Epidermal melanocyte (primary cell): ENCODE results near the gene PPA1.
"Not testable (repeated sequence)": the region's sequence is repeated elsewhere in the genome, so short reads cannot be mapped to it uniquely, and the experiment has no call there.

Source experiments
- DNase-seq: peaks from one replicate; pipeline ENCODE4 v3.0.0; 2011; ENCODE audit warnings: low spot score; ENCODE audit not compliant: insufficient read length

Gene PPA1

GRCh38 chr10:70255329-70256299, 22.4 kb upstream of the PPA1 start:
- no peak for DNase-seq

DNA sequence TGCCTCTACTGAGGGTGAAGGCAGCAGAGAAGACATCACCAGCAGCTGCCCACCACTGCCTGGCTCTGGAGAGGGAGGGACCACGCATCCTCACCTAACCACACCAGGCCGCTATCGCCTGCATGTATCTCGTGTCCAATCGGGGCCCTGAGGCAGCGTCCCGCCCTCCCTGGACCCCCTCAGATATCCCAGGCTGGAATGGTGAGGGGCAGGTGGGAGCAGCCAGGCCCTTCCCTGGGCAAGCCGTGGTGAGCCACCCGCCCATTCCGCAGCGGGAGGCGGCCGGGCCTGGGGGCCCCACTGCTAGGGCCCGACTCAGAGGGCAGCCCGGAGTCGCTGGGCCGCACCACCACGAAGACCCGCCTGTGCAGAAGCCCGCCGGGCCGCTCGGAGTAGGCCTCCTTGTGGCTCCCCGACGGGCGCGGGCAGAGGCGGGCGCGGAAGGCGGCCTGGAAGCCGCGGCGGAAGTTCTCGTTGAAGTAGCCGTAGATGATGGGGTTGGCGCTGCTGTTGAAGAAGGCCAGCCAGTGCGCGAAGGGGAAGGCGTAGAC, 21.6 kb upstream of the PPA1 start:
- DNase-seq, result no peak

GRCh38 chr10:70253878-70254765, 20.9 kb upstream of the PPA1 start:
- DNase-seq, result no peak

GRCh38 chr10:70250961-70251680, 17.9 kb upstream of the PPA1 start:
- no peak for DNase-seq

DNA sequence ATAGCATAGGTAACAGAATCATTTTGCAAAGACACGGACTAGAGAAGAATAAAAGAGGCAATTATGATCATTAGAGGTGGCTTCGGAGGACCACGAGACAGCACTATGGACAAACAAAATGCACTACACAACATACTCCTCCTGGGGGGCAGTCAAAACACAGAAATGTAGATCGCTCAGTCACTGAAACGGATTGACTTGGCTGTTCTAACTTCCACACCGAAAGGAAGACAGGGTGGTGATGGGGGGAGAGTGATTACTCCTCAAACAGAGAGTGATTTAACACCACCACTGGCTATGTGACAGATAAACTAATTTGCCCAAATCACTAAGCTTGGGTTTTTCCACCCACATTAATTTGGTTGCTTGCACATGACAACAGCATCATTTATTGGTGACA, 14.1 kb upstream of the PPA1 start:
- no peak for DNase-seq

DNA sequence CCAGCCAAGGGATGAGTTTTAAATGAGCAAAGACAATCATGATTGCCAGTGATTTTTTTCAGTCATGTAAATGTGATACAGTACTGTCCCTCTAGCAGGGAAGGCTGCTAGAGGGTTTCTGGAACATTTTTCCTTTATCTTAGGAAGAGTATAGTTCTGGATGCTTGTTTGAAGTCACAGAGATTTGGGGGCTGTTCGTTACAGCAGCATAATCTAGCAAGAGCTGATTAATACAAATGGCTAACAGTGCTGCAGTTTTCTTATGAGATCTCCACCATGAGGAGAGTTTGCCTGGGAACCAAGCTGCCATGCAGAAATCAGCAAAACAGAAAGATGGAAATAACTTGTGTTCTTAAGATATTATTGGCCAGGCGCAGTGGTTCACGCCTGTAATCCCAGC, 7.9 kb upstream of the PPA1 start:
- no peak for DNase-seq

DNA sequence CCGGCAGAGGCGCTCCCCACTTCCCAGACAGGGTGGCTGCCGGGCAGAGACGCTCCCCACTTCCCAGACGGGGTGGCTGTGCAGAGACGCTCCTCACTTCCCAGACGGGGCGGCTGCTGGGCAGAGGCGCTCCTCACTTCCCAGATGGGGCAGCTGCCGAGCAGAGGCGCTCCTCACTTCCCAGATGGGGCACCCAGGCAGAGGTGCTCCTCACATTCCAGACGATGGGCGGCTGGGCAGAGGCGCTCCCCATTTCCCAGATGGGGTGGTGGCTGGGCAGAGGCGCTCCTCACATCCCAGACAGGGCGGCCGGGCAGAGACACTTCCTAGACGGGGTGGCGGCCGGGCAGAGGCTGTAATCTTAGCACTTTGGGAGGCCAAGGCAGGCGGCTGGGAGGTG, 6.8 kb upstream of the PPA1 start:
- not testable (repeated sequence) for DNase-seq

GRCh38 chr10:70239077-70239976, 6.1 kb upstream of the PPA1 start:
- not testable (repeated sequence) for DNase-seq

DNA sequence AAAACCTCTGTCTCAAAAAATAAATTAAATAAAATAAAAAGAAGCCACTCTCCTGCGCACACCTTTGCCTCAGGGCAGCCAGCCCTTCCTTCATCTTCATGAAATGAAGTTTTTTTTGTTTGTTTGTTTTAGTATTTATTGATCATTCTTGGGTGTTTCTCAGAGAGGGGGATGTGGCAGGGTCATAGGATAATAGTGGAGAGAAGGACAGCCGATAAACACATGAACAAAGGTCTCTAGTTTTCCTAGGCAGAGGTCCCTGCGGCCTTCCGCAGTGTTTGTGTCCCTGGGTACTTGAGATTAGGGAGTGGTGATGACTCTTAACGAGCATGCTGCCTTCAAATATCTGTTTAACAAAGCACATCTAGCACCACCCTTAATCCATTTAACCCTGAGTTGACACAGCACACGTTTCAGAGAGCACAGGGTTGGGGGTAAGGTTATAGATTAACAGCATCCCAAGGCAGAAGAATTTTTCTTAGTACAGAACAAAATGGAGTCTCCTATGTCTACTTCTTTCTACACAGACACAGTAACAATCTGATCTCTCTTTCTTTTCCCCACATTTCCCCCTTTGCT, 4.8 kb upstream of the PPA1 start:
- not testable (repeated sequence) for DNase-seq

DNA sequence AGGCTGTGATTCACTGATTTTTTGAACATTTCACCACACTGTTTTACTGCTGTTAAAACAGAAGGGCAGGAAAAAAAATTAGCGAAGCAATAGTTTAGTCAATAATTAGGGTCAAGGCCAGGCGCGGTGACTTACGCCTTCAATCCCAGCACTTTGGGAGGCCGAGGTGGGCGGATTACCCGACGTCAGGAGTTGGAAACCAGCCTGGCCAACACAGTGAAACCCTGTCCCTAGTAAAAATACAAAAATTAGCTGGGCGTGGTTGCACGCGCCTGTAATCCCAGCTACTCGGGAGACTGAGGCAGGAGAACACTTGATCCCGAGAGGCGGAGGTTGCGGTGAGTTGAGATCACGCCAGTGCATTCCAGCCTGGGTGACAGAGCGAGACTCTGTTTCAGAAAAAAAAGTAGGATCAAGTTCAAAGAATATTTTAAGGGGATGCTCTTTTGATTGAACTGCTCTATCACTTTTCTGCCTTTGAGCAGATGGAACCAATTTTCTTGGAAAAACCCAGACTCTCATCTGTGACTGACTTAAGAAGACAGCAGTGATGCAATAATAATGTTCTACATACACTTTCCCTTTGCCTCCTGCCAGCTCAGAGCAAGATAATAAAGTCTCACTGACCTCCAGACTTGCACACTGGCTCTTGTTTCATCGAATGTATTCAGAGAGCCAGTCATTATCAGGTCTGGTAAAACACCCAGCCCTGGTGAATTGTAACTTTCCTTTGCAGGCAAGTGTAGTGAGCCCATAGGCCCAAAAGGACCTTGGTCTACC, 1.6 kb upstream of the PPA1 start:
- DNase-seq, result no peak

DNA sequence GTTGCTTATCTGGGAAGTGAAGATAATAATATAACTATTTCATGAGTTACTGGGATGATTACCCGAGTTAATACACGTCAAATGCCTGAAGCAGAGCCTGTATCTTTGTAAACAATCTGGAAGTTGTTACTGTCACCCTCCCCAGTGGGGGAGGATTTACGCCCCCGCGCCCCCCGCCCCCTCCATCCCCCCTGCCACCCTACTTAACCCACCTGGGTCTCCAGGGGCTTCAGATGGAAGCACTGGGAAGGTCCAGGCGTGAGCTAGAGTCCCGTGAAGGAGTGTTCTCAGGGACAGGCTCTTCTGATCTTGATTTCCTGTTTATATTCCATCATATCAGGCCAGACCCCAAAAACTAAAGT, 691 bp upstream of the PPA1 start:
- no peak for DNase-seq

DNA sequence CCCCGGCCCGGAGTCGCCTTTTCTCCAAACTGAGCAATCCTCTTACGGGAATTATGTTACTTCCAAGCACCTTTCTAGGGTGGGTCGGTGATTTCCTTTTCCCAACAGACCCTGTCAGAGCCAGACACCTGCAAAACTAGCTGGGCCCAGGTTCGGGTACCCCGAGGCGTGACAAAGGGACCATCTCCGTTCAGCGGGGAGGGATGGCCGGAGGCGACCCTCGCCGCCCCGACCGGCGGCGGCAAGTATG, 445 bp downstream of the PPA1 start:
- DNase-seq, result no peak

DNA sequence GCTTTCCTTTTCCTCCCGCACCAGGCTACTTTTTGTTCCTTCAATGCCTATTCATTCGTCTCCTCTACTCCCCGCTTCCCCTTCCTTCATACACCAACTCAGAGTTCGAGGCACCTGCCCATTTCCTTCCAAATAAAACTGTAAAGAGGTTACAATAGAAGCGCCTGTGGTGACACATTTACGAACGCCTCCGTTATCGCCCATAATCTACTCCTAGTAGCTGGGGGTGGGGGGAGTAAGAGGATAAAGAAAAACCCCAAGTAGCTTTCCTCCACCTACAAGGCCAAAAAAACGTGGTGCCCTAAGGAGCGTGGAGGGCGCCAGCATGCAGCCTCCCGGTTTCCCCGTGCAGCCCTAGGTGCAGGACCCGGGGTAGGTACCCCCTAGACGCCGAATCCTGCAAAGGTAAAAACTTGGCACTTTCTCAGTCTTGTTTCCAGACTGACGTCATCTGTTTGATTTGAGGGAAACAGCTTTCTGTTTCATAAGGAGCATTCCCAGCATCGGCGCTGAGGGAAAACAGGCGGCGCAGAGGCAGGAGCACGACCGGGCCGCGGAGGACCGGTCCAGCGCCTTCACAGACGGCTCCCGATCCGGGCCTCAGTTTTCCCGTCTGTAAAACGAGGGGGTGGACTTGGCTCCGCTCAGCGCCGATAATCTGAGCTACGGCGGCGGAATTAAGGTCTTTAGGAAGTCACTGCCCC, 922 bp downstream of the PPA1 start:
- no peak for DNase-seq

DNA sequence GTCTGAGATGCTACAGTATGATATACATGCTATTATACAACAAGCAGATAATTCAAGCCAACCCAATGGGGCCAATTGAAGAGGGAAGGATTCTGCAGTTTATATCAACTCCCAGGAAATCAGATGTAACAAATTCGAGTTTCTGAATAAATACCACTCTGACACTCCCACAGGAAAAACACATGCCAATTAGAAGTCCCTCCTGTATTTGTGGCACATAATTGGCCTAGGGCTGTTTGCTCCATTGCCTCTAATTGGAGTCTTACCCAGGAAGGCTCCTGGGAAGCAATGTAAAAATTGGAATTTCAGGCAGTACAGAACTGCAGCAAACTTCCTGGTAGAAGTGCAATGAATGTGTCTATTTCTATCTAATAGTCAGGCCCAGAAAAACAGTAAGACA, 4.7 kb downstream of the PPA1 start:
- no peak for DNase-seq

DNA sequence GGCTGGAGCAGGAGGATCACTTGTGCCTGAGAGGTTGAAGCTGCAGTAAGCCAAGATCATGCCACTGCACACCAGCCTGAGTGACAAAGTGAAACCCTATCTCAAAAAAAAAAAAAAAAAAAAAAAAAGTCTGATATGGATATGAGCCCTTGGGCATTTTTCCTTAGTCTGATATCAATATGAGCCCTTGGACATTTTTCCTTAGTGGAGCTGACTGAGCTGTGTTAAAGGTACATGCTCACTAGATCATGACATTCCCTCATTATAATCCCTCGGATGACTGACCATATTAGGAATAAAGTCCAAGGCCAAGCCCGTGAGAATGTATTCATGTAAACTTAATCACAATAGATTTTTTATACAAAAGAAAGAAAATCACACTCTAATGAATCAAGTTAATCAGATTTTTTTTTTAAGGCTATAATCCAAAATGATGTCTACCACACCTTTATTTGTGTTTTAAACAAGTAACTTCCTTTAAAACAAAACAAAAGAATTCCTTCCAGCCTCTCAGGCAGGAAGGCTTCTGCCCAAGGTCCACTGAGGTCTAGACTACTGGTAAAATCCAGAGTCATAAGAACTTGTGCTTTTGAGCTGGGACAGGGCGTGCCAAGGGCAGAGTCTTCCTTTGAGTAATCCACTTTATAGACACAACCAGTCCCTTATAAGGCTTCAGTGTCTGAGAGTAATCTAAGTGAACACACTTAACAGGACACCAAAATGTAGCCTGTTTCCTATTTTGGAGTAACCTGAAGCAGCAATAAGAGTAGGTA, 5.5 kb downstream of the PPA1 start:
- no peak for DNase-seq

DNA sequence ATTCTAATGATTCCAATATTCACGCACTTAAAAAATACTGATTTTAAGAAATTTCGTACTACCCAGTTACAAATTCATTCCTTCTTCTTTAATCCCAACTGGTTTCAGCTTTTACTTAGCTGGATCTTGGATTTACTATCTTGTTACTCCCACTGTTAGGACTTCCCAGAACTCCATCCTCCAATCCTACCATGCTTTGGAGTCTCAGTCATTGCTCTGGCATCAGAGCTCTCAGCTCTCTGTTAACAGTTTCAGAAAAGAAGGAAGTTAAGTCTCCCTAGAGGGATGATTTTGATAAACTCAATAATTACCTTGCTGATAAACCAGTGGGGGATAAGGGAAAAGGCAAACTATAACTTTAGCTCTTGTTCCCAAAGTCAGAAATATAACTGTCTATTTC, 9.5 kb downstream of the PPA1 start:
- DNase-seq, result no peak

GRCh38 chr10:70222811-70223447, 10.3 kb downstream of the PPA1 start:
- not testable (repeated sequence) for DNase-seq
